Ovary (tissue), 9 donors: ENCODE results near the gene P2RY6. TPM values are rescaled to one million over a fixed set of nuclear protein-coding genes. Genes with fewer than 3 reads are reported as not detected.

Experiments used
- DNase-seq, 5 donors: peaks; one replicate each; pipeline ENCODE4 v3.0.0-alpha.2; 2019 to 2020
- H3K27ac ChIP-seq, 2 donors: fragments of 200-600 bp; one replicate each; pipeline versions ENCODE4 v1.5.1 to v1.8.0; 2019 to 2022
- H3K27me3 ChIP-seq: fragments of 200-600 bp; one replicate; pipeline ENCODE4 v1.8.0; 2022
- H3K36me3 ChIP-seq: fragments of 200-600 bp; sonication (generic); one replicate; pipeline ENCODE4 v1.5.1; 2019
- H3K4me1 ChIP-seq: one replicate; pipeline ENCODE4 v1.8.1; 2013; ENCODE audit warnings: mild to moderate bottlenecking, moderate library complexity; ENCODE audit not compliant: insufficient read depth
- H3K4me3 ChIP-seq: fragments of 200-600 bp; sonication (generic); one replicate; pipeline ENCODE4 v1.5.1; 2017
- H3K9me3 ChIP-seq, 2 donors: fragments of 200-600 bp in 1 of 2; sonication (generic) in 1 of 2; one replicate each; pipeline versions ENCODE4 v1.5.1 to v1.8.1; 2013 to 2019; ENCODE audit warnings: mild to moderate bottlenecking in 1 of 2, moderate library complexity in 1 of 2
- EP300 ChIP-seq: sonication (generic); formaldehyde crosslinking; IDR thresholded peaks from one replicate; pipeline ENCODE4 v1.6.1; 2017; ENCODE audit warnings: antibody characterized with exemption
- POLR2A ChIP-seq: fragments of 450-650 bp; IDR thresholded peaks from one replicate; pipeline ENCODE4 v1.6.1; 2017; ENCODE audit warnings: antibody characterized with exemption, mild to moderate bottlenecking, moderate library complexity
- WGBS, 3 donors: extraction: QIAGEN DNeasy Blood & Tissue Kit in 1 of 3; methylation state at CpG; one replicate each; pipeline versions ENCODE4 v1.1.5 to v1.1.7; 2013 to 2017; 5-methylcytosine and 5-hydroxymethylcytosine counted together
- intact Hi-C, 4 donors: fragments of 100-400 bp; cut with DNase I; formaldehyde crosslinking; loops; one replicate each; pipeline versions ENCODE4 v1.11.0 to v1.15.1; 2022 to 2023
- polyA plus RNA-seq, 2 donors: library from polyadenylated mRNA; stranded (reverse); fragments of 200-250 nt in 1 of 2; fragments of 350-450 nt in 1 of 2; fragmentation: Illumina TruSeq in 1 of 2; extraction: RNeasy Lipid Tissue Mini Kit (QIAGEN cat#74804) in 1 of 2; gene quantifications; one replicate each; pipeline ENCODE4 v1.2.3, GENCODE V29; 2013 to 2014
- total RNA-seq, 7 donors: library from RNA; depleted of rRNA in 2 of 7; stranded (reverse); fragments of >200 nt in 2 of 7; fragmentation: NEBNext Ultra II Directional in 3 of 7; extraction: Animal tissue kit (Norgen Biotek cat#: 25700) in 3 of 7; gene quantifications; one replicate each; pipeline versions ENCODE4 v1.1.0 to v1.2.4, GENCODE V29; 2016 to 2023
- TF ChIP-seq, protein P1 (sequence below), 3 donors: fragments of 450-650 bp in 2 of 3; fragments of 200-600 bp in 1 of 3; IDR thresholded peaks; one replicate each; pipeline versions ENCODE4 v1.5.1 to v1.8.0; 2016 to 2022; ENCODE audit warnings: antibody characterized with exemption in 3 of 3, mild to moderate bottlenecking in 1 of 3
- donor health status: DM: no; HTN: no; CAD: no; lungs with moderate emphysema.
- donor health status: DM: no; HTN: no; CAD: no.
- donor health status: Bipolar disorder and iron deficiency.
- donor health status: DM: yes; HTN: yes; CAD: no.
- donor health status: DM: no; HTN: no; CAD: no.
- donor health status: DM: yes; HTN: yes; CAD: no.

P2RY6 gene
- total and polyA plus RNA-seq, 9 donors, result 0.23 to 1.4 (median 0.66) TPM; not detected in 1

DNA sequence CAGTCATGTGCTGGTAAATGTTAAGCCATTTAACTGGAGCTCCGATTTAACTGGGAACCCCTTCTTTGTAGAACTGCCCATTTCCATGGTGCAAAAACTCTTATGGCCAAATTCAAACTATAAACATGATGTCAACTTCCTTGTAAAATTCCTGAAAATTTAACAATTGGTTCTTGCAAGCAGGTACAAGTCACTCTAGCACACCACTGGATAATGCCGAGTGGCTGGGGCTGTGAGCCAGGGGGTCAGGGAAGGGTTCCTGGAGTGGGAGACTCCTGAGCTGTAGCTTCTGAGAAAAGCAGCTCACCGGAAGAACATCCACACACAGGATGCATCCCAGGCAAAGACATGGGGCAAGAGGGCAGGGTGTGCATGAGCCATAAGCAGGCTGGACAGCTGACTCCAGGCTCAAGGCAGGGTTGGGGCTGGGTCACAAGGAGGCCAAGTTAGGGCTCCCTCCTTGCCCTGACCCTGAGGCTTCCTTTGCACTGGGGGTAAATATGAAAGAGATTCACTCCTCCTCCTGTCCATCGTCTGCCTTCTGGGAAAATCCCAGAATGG, 35.9 kb upstream of the P2RY6 start:
- Histone ChIP-seq H3K9me3 (no peaks in the 10 kb centered on the region), H3K36me3 (no peaks in the 10 kb centered on the region), H3K4me1 (peaks cover 3% of the 10 kb centered on the region), H3K4me3 (no peak overlapping the region), H3K27me3 (no peaks in the 10 kb centered on the region), H3K27ac (no peak overlapping the region)
- intact Hi-C loops, result loop anchor here in 2 of 4 donors (5.0 to 10.0 kb wide), 2 partner anchors 49 to 401 kb away; no protein-coding TSS in a partner anchor
- WGBS, 3 donors, result 81 to 89% (median 84%) methylated on average over 4 of the region's 4 CpGs
- peak in 2 of 5 donors; percentile 8 to 30 for DNase-seq
- TF ChIP-seq, protein P1, sequence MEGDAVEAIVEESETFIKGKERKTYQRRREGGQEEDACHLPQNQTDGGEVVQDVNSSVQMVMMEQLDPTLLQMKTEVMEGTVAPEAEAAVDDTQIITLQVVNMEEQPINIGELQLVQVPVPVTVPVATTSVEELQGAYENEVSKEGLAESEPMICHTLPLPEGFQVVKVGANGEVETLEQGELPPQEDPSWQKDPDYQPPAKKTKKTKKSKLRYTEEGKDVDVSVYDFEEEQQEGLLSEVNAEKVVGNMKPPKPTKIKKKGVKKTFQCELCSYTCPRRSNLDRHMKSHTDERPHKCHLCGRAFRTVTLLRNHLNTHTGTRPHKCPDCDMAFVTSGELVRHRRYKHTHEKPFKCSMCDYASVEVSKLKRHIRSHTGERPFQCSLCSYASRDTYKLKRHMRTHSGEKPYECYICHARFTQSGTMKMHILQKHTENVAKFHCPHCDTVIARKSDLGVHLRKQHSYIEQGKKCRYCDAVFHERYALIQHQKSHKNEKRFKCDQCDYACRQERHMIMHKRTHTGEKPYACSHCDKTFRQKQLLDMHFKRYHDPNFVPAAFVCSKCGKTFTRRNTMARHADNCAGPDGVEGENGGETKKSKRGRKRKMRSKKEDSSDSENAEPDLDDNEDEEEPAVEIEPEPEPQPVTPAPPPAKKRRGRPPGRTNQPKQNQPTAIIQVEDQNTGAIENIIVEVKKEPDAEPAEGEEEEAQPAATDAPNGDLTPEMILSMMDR (IDR thresholded peaks at IDR 0.05), result no peak
- TF ChIP-seq POLR2A (no peak), EP300 (no peak)

DNA sequence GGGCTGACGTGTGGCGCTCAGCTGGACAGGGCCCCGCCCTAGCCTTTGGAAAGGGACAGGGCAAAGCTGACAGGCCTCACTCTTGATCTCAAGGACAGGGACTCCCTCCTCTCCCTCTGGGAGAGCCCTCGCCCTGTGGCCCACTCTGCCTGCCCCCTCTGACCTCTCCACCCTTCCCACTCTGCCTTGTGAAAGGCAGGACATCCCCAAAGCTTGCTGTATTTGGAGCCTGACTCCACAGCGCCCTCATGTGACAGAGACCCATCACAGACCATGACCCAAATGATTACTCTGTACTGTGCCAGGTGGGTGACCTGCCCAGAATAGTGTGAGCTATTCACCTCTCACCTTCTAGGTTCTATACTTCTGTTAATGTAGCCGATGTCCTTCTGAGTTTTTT, 35.3 kb upstream of the P2RY6 start:
- H3K4me1 ChIP-seq, result peaks cover 3% of the 10 kb centered on the region
- TF ChIP-seq, protein P1 (IDR thresholded peaks at IDR 0.05), result no peak
- TF ChIP-seq EP300, result no peak
- no peak for TF ChIP-seq POLR2A
- intact Hi-C loops, result loop anchor here in 2 of 4 donors (5.0 to 10.0 kb wide), 2 partner anchors 50 to 402 kb away; no protein-coding TSS in a partner anchor
- H3K9me3 ChIP-seq, result no peaks in the 10 kb centered on the region
- no peaks in the 10 kb centered on the region for H3K27me3 ChIP-seq
- no peak overlapping the region for H3K4me3 ChIP-seq
- H3K36me3 ChIP-seq, result no peaks in the 10 kb centered on the region
- 65 to 80% (median 67%) methylated on average over 6 of the region's 6 CpGs for WGBS, 3 donors
- peak in 2 of 5 donors; percentile 18 to 38 for DNase-seq
- no peak overlapping the region for H3K27ac ChIP-seq

DNA sequence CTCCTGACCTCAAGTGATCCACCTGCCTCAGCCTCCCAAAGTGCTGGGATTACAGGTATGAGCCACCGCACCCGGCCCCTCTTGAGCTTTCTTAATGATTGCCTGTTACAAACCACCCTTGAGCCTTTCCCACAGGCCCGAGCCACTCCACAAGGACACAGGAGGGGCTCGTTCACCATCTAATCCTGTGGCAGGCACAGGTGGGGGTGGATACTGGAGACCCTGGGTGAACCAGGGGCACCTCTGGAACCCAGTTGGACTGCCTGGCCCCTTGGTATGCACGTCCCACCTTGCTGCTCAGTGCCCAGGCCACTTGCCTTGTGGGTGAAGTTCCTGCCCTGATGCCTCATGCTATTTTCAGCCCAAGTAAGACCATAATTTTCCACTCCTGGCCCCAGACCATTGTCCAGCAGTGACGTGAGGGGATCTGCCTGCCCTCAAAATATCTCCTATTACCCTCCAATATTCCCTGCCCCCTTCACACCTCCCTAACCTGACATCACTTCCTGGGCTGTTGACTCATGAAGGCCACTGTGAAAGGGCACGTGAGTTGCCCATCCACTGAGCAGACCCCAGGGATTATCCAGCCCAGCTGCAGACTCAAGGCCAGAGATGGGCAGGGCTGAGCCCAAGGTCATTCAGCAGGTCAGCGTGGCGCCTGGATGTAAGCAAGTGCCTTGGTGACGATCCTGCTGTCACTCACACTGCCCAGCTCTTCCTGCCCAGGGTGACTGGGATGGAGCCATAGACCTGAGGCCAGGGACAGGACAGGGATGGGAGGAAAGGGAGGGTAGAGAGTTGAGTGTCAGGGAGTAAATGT, 34.5 kb upstream of the P2RY6 start:
- Histone ChIP-seq H3K4me1 (peaks cover 5% of the 10 kb centered on the region), H3K36me3 (no peaks in the 10 kb centered on the region), H3K4me3 (no peak overlapping the region), H3K9me3 (no peaks in the 10 kb centered on the region), H3K27me3 (no peaks in the 10 kb centered on the region), H3K27ac (no peak overlapping the region)
- TF ChIP-seq, protein P1 (IDR thresholded peaks at IDR 0.05), result no peak
- TF ChIP-seq EP300 (no peak), POLR2A (no peak)
- WGBS, 3 donors, result 73 to 79% (median 77%) methylated on average over 10 of the region's 10 CpGs
- intact Hi-C loops, result loop anchor here in 2 of 4 donors (5.0 to 10.0 kb wide), 2 partner anchors 50 to 403 kb away; no protein-coding TSS in a partner anchor
- DNase-seq, result peak in 2 of 5 donors; percentile 21 to 33

DNA sequence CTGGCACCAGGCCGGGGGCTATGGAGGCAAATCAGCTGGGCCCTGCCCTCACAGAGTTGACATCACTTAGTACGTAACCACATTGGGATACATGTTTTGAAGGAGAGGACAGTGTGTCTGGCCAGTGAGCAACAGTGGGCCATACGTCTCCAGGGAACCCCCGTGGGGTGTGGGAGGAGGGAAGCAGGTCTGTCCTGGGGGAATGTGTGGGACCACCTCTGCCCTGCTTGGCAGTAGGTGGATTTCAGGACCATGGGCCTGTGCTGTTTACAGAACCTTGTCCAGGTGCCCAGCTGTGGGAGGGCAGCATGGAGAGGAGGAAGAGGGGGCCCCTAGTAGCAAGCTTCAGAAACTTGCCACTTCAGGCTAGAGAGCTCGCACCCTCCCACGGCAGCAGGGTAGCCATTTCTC, 33.0 kb upstream of the P2RY6 start:
- peaks cover 2% of the 10 kb centered on the region for H3K4me1 ChIP-seq
- H3K4me3 ChIP-seq, result no peak overlapping the region
- H3K36me3 ChIP-seq, result no peaks in the 10 kb centered on the region
- TF ChIP-seq POLR2A (no peak), EP300 (no peak)
- TF ChIP-seq, protein P1 (IDR thresholded peaks at IDR 0.05), result no peak
- intact Hi-C loops, result loop anchor here in 2 of 4 donors (5.0 to 10.0 kb wide), 2 partner anchors 52 to 404 kb away; no protein-coding TSS in a partner anchor
- DNase-seq, result peak in 2 of 5 donors; percentile 9 to 21
- H3K27ac ChIP-seq, result no peak overlapping the region
- no peaks in the 10 kb centered on the region for H3K27me3 ChIP-seq
- WGBS, 3 donors, result 86 to 90% (median 86%) methylated on average over 6 of the region's 6 CpGs
- no peaks in the 10 kb centered on the region for H3K9me3 ChIP-seq
